ENCODE measurements around the gene MTCL1.

MTCL1 gene

DNA sequence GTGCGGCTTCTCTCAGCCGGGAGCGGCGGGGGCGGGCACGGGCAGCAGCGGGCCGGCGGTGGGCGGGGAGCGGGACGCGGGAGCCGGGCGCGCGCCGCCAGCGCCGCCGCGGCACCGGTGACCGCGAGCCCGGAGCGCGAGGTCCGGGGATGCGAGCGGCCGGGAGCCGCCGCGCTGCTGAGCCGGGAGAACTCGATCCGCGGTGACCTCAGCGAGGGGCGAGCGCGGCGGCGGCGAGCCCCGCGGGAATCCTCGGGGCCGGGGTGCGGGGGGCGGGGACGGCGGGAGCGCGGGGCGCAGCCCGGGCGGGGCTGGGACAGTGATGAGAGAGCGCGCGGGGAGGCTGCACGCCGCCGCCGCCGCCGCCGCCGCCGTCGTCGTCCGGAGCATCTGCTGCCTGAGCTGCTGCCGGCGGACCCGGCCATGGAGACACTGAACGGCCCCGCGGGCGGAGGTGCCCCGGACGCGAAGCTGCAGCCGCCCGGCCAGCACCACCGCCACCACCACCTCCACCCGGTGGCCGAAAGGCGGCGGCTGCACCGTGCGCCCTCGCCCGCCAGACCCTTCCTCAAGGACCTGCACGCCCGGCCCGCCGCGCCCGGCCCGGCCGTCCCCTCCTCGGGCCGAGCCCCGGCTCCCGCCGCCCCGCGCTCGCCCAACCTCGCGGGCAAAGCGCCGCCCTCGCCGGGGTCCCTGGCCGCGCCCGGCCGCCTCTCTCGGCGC is at the start of gene MTCL1:
Gene MTCL1 (plus strand): TSS at position 319 of the 723 bp plus-strand sequence. CDS start 105 bp downstream, at position 424.
- peak in 1 of 2 experiments; percentile 27 for DNase-seq

GRCh38 chr18:8656232-8656631 is 49.1 kb upstream of the MTCL1 start:
- DNase-seq: no peak

- DNase-seq: peak; percentile 39 to 49
These were observed 48.1 kb upstream of the MTCL1 start for GRCh38 chr18:8657050-8657820.

DNA sequence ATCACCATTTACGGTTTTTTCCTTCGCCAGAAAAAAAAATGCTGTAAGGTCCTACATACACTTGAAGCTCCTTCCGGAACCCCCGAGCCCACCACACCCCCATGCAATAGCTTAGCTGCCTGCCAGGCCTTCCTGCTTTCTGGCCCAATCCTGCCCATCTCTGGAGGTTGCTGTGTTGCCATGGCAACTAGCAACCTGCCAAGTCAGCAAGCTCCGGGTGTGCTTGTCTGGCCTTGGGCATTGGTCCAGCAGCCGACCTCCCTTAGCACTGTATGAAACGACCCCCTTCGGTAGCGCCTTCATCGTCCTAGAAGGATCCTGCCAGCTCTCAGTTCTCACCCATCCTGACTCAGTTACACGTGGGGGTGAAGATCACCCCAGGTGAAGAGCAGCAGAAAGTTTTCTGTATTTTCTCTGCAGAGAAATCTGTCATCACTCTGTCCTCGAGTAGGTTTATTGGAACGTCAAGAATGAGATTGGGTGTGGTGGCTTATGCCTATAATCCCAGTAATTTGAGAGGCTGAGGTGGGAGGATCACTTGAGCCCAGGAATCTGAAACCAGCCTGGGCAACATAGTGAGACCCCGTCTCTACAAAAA is 47.4 kb upstream of the MTCL1 start:
- DNase-seq: no peak

DNA sequence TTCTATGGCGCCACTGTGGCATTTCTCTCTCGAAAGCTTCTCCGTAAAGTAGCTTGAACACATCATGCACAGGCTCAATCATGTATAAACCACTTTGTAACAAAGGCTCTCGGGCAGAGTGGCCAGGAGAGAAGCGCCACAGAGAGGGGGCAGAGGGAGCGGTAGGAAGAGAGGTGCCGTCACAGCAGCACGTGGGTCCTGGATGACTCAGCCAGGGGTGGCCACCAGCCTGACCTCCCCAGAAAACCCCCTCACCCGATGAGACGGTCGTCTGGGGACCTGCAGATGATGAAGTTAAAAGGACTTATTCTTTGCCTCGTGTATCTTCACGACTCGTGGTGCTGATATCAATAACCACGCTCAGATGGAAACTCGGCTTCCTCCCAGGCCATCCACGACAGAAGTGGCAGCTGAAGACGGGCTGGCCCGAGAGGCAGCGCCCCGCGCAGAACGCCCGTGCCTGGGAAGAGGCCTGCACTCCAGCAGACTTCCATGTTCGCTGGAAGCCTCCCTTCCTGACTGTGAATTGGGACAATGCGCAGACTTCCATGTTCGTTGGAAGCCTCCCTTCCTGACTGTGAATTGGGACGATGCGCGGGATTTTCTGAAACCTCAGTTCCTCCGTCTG is 46.4 kb upstream of the MTCL1 start:
- peak; percentile 47 to 76 for DNase-seq

DNA sequence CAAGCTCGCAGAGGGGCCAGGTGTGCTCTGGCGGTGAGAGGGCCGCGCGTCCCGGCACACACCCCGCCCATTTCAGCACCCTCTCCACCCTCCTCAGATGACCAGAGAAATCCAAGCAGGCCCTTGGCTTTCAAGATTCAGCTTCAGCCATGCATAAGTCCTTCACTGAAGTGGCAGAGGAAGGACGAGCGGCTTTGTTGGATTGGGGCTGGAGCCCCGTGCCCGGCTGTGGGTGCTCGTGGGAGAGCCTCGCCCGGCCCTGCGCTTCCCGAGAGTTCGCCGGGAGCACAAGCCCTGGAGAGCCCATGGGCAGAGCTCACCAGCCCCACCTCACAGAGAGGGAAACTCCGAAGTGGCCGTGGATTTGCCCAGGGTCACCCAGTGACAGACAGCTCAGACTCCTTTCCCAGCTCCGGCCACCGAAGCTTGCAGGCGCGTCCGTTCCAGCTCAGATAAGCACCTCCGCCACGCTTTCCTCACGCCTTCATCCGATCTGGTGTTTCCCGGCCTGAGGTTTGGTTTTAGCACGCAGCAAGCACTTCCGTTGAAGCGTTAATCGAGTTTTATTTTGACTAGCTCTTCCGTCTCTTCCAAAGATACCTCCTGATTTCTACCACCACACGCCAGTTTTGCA is 45.6 kb upstream of the MTCL1 start:
- DNase-seq: peak; percentile 79 to 85

DNA sequence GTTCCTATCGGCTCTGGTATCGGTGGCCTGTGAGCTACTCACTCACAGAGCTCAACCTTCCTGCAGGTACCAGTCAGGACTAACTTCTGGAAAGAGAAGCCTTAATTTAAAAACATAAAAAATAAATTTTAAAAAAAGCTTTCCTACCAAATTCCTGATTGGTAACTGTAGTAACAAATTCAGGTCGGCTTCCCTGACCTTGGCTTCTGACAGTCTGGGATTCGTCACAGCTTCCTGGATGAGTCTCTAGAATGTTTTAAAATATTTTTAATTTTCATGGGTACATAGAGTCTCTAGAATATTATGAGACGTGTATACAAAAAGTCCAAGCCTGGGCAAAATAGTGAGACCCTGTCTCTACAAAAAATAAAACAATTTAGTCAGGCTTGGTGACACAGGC is 45.0 kb upstream of the MTCL1 start:
- no peak for DNase-seq

DNA sequence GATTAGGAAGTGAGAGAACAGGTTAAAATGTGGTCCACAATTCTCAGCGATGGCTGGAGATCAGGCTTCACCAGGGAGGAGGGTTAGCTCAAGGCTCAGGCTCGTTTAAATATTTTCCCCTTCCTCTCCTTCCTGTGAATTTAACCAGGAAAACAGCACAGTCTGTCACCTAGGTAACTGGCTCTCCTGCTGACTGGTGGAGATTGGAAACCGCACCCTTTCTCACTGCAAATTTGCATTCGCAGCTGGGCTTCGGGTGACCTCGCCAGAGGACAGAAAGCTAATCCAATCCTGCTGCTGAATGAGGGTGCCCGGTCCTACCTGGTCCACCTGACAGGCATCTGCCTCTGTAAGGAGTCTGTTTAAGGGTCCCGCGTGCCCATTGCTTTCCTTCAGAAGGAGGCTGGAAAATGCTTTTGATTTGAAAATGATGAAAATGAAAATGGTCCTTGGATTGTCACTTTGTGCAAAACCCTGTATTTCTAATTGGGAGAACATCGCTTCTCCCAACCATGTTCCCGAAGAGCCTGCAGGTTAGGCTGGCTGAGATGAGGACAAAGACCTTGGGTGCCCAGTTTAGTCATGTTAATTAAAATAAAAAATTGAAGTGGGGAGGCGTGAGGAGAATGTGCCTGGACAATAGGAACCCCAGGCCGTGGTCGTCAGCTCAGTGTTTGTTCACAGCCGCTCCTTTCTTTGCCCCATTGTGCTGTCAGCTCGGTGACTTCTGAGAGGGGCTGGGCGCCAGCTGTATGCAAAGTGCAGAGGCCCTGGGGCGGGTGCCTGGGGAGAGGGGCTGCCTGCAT is 43.4 kb upstream of the MTCL1 start:
- DNase-seq: peak; percentile 76 to 90

DNA sequence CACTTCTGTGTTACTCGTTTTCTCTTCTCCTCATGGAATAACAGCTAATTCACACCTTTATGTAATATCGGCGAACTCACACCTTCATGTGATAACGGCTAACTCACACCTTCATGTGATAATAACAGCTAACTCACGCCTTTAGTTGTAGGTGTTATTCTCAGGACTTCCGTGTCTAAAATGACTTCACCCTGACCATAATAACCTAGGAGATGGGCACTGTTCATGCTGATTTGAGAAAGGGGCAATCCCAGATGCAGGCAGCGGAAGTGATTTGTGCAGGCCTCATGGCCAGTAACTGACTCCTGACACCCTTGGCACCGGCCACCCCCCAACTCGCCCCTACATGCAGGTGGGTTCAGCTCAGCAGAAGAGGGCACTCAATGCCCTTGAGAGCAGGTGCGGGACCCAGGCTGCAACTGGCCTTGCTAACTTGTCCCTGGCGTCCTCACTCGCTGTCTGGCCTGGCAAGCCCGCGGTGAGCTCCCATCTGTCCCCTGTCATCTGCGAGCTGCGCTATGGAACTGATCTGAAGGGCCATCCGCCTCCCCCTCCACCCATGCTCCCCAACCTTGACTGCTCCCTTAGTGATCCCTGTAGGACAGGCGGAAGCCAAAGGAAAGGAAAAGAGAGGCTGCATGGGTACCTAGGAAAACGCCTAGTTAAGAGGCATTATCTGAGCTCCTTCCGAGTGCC is 42.6 kb upstream of the MTCL1 start:
- peak in 1 of 2 experiments; percentile 90 for DNase-seq

DNA sequence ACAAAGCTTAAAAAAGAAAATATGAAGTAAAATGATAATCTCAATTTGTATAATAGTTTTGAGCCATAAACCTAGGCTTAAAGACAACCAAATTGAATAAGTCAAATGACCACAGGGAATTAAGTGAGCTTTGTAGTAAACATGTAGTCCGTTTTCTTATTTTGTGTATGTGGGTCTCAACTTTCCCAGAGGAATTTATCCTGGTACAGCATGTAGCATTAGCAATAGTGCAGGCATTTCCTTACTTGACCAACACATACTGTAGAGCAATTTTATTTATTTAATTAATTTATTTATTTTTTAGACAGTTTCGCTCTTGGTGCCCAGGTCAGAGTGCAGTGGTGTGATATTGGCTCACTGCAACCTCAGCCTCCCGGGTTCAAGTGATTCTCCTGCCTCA is 37.5 kb upstream of the MTCL1 start:
- DNase-seq: no peak

- DNase-seq: no peak
These were observed 37.0 kb upstream of the MTCL1 start for GRCh38 chr18:8668381-8668780.

- no peak for DNase-seq
These were observed 35.8 kb upstream of the MTCL1 start for GRCh38 chr18:8669571-8669970.

GRCh38 chr18:8673256-8674209 is 31.8 kb upstream of the MTCL1 start:
- DNase-seq: no peak

DNA sequence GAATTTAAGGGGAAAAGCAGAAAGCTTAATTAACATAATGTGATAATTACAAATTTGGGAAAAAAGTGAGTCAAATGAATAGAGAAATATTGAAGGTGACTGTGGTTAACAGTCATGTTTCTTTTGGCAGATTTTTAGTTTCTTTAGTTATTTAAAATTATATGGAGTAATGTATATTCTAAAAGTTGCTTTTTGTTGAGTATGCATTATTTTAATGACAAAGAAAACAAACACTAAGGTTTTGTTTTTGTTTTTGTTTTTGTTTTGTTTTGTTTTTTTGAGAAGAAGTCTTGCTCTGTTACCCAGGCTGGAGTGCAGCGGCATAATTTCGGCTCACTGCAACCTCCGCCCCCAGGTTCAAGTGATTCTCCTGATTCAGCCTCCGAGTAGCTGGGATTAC is 30.3 kb upstream of the MTCL1 start:
- DNase-seq: no peak

DNA sequence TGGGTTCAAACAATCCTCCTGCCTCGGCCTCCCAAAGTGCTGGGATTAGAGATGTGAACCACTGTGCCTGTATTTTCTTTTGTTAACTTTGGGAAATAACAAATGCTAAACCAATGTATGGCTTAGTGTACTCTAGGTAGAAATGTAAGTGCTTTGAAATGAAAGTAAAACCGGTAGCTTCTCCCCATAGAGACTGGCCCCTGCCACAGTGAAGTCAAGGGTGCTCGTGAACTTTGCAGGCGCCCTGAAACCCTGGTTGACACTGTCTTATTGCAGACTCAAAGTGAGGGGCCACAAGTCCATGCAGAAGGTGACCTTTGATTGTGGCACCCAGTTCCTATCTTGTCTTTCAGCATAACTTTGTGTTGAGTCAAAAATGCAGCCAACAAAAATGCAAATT is 24.2 kb upstream of the MTCL1 start:
- DNase-seq: no peak

- no peak for DNase-seq
These were observed 20.8 kb upstream of the MTCL1 start for GRCh38 chr18:8684577-8684976.

- DNase-seq: peak; percentile 45 to 65
These were observed 20.0 kb upstream of the MTCL1 start for GRCh38 chr18:8685141-8685913.

DNA sequence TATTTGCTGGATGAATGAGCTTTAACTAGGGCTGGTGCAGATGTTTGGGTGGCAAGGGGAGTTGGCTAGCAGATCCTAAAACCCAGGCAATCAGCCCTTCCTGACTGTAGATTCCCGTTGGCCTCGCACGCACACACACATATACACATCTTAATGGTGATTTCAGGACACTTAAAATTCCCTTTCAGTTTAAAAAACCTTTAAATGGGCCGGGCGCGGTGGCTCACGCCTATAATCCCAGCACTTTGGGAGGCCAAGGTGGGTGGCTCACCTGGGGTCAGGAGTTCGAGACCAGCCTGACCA is 19.5 kb upstream of the MTCL1 start:
- DNase-seq: no peak

DNA sequence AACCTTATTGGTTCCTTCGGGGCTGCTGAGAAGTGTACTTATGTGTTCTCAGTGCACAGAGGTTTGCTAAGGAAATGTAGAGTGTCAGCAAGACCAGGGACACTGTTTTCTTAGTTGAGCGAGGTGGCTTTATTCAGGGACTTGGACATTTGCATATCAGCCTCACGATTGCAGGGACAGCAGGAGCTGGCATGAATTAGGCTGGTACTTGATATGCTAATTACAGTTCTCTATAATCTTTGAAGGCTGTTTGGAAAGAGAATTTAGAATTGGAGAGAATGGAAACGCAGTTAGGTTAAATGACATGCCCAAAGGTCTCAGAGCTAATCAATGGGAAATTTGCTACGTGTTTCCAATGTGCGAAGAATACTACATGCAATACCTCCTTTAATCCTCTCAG is 18.7 kb upstream of the MTCL1 start:
- no peak for DNase-seq
